Skeletal muscle satellite cell (primary cell): ENCODE data around the gene SNX14.
"Not testable (repeated sequence)": the region's sequence is repeated elsewhere in the genome, so short reads cannot be mapped to it uniquely, and the experiment has no call there.

Source experiments
- H3K27me3 ChIP-seq: 2 replicates; pipeline ENCODE4 v1.7.0; 2013; ENCODE audit warnings: low read length; ENCODE audit not compliant: control insufficient read depth, insufficient read depth
- H3K36me3 ChIP-seq: 2 replicates; pipeline ENCODE4 v1.7.0; 2013; ENCODE audit warnings: mild to moderate bottlenecking, control low read depth, low read length; ENCODE audit not compliant: insufficient read depth
- H3K4me1 ChIP-seq: 2 replicates; pipeline ENCODE4 v1.7.0; 2013; ENCODE audit warnings: low read length; ENCODE audit not compliant: control insufficient read depth, insufficient read depth
- H3K4me2 ChIP-seq: 2 replicates; pipeline ENCODE4 v1.7.0; 2013; ENCODE audit warnings: mild to moderate bottlenecking, low read length
- H3K4me3 ChIP-seq: 2 replicates; pipeline ENCODE4 v1.7.0; 2013; ENCODE audit warnings: low read length
- H3K9ac ChIP-seq: 2 replicates; pipeline ENCODE4 v1.7.0; 2013; ENCODE audit warnings: mild to moderate bottlenecking, low read depth, low read length, moderate library complexity
- H3K9me3 ChIP-seq: replicated peaks from 2 replicates; pipeline ENCODE4 v1.7.0; 2013; ENCODE audit warnings: mild to moderate bottlenecking, control low read depth, low read length

Gene SNX14

GRCh38 chr6:85556992-85557668 lies 36.5 kb downstream of the SNX14 start:
- no peak overlapping the region for H3K4me3 ChIP-seq
- no peaks in the 10 kb centered on the region for H3K9me3 ChIP-seq
- H3K4me1 ChIP-seq, result peaks cover 8% of the 10 kb centered on the region
- no peak overlapping the region for H3K9ac ChIP-seq
- no peaks in the 10 kb centered on the region for H3K27me3 ChIP-seq
- H3K4me2 ChIP-seq, result no peak overlapping the region
- H3K36me3 ChIP-seq, result peaks cover 30% of the 10 kb centered on the region

- Histone ChIP-seq H3K4me2 (no peak overlapping the region), H3K36me3 (peaks cover 27% of the 10 kb centered on the region), H3K9me3 (no peaks in the 10 kb centered on the region), H3K4me3 (no peak overlapping the region), H3K4me1 (no peaks in the 10 kb centered on the region), H3K9ac (no peak overlapping the region), H3K27me3 (no peaks in the 10 kb centered on the region)
Observed at GRCh38 chr6:85552652-85553051, 41.0 kb downstream of the SNX14 start.

- no peak overlapping the region for H3K4me2 ChIP-seq
- no peaks in the 10 kb centered on the region for H3K9me3 ChIP-seq
- peaks cover 21% of the 10 kb centered on the region for H3K36me3 ChIP-seq
- no peak overlapping the region for H3K9ac ChIP-seq
- H3K4me1 ChIP-seq, result no peaks in the 10 kb centered on the region
- no peak overlapping the region for H3K4me3 ChIP-seq
- H3K27me3 ChIP-seq, result no peaks in the 10 kb centered on the region
Observed at GRCh38 chr6:85551264-85551663, 42.4 kb downstream of the SNX14 start.

- Histone ChIP-seq H3K4me2 (no peak overlapping the region), H3K9ac (no peak overlapping the region), H3K27me3 (no peaks in the 10 kb centered on the region), H3K36me3 (peaks cover 23% of the 10 kb centered on the region), H3K9me3 (no peaks in the 10 kb centered on the region), H3K4me3 (no peak overlapping the region), H3K4me1 (peaks cover 7% of the 10 kb centered on the region)
Observed at GRCh38 chr6:85547719-85548118, 45.9 kb downstream of the SNX14 start.

GRCh38 chr6:85544776-85545175 lies 48.9 kb downstream of the SNX14 start:
- no peak overlapping the region for H3K4me2 ChIP-seq
- H3K4me3 ChIP-seq, result no peak overlapping the region
- no peaks in the 10 kb centered on the region for H3K27me3 ChIP-seq
- H3K36me3 ChIP-seq, result peaks cover 23% of the 10 kb centered on the region
- peaks cover 7% of the 10 kb centered on the region for H3K4me1 ChIP-seq
- H3K9me3 ChIP-seq, result no peaks in the 10 kb centered on the region
- no peak overlapping the region for H3K9ac ChIP-seq

GRCh38 chr6:85537055-85537494 lies 56.6 kb downstream of the SNX14 start:
- H3K9me3 ChIP-seq, result no peaks in the 10 kb centered on the region
- H3K4me1 ChIP-seq, result no peaks in the 10 kb centered on the region
- H3K27me3 ChIP-seq, result no peaks in the 10 kb centered on the region
- H3K36me3 ChIP-seq, result peaks cover 40% of the 10 kb centered on the region
- no peak overlapping the region for H3K4me3 ChIP-seq
- no peak overlapping the region for H3K9ac ChIP-seq
- no peak overlapping the region for H3K4me2 ChIP-seq

- not testable (repeated sequence) for H3K4me3 ChIP-seq, H3K27me3 ChIP-seq, H3K4me1 ChIP-seq, H3K4me2 ChIP-seq, H3K9ac ChIP-seq, H3K9me3 ChIP-seq
- H3K36me3 ChIP-seq, result peaks cover 43% of the 10 kb centered on the region
Observed at GRCh38 chr6:85524281-85524680, 69.4 kb downstream of the SNX14 start.

- Histone ChIP-seq H3K9ac (no peak overlapping the region), H3K4me1 (peaks cover 5% of the 10 kb centered on the region), H3K4me2 (no peak overlapping the region), H3K4me3 (no peak overlapping the region), H3K27me3 (no peaks in the 10 kb centered on the region), H3K36me3 (peaks cover 44% of the 10 kb centered on the region), H3K9me3 (no peaks in the 10 kb centered on the region)
Observed at GRCh38 chr6:85516168-85516567, 77.5 kb downstream of the SNX14 start.

- no peak overlapping the region for H3K9ac ChIP-seq
- no peak overlapping the region for H3K4me3 ChIP-seq
- no peaks in the 10 kb centered on the region for H3K27me3 ChIP-seq
- H3K9me3 ChIP-seq, result no peaks in the 10 kb centered on the region
- H3K36me3 ChIP-seq, result peaks cover 34% of the 10 kb centered on the region
- H3K4me2 ChIP-seq, result no peak overlapping the region
- no peaks in the 10 kb centered on the region for H3K4me1 ChIP-seq
Observed at GRCh38 chr6:85506441-85507093, 87.1 kb downstream of the SNX14 start.

GRCh38 chr6:85498596-85499258 lies 94.9 kb downstream of the SNX14 start:
- Histone ChIP-seq H3K4me2 (no peak overlapping the region), H3K4me1 (peaks cover 8% of the 10 kb centered on the region), H3K27me3 (no peaks in the 10 kb centered on the region), H3K9me3 (no peaks in the 10 kb centered on the region), H3K36me3 (peaks cover 33% of the 10 kb centered on the region), H3K4me3 (no peak overlapping the region), H3K9ac (no peak overlapping the region)

GRCh38 chr6:85496856-85497255 lies 96.8 kb downstream of the SNX14 start:
- Histone ChIP-seq H3K9me3 (no peaks in the 10 kb centered on the region), H3K36me3 (peaks cover 45% of the 10 kb centered on the region), H3K4me2 (no peak overlapping the region), H3K27me3 (no peaks in the 10 kb centered on the region), H3K4me1 (peaks cover 13% of the 10 kb centered on the region), H3K4me3 (no peak overlapping the region), H3K9ac (no peak overlapping the region)
